ENCODE measurements around the gene MBOAT1.

GRCh38 chr6:20182069-20182468 is 30.2 kb downstream of the MBOAT1 start:
- TF ChIP-seq CTCF (IDR thresholded peaks at IDR 0.05; ENCODE audit: insufficient read depth, low read depth, low read length) (no peak), EZH2 (IDR thresholded peaks at IDR 0.05; ENCODE audit: insufficient read depth, low read length) (no peak)

Data from astrocyte (in vitro differentiated cells and primary cell).